Measurements from ENCODE around the gene NOP16. TPM values are rescaled to one million over a fixed set of nuclear protein-coding genes. Genes with fewer than 3 reads are reported as not detected.
"Not testable (repeated sequence)": the region's sequence is repeated elsewhere in the genome, so short reads cannot be mapped to it uniquely, and the experiment has no call there.

The NOP16 gene
- total RNA-seq, 2 experiments from 2014 or later = 54.3 to 65.4 TPM

DNA sequence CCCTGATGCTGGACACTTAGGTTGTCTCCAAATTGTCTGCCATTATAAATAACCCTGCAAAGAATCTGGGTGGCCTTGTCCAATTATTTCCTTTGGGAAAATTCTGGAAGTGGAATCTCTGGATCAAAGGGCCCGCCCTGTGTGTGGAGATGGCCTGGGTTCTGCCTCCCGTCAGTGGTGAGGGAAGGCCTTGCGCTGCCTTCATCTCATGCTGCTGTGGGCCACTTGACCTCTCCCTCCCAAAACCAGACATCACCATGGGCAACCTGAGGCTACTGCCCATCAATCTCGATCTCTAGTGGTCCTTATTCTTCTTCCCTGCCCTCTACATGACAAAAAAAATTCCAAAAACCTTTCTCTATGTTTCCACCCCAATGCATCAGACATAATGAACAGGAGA is 21.4 kb upstream of the NOP16 start:
- Mint-ChIP-seq H3K27ac (no peak overlapping the region), H3K4me3 (no peak overlapping the region), H3K4me1 (peaks cover 21% of the 10 kb centered on the region), H3K9me3 (ENCODE audit: low read depth) (no peaks in the 10 kb centered on the region), H3K36me3 (ENCODE audit: low read depth) (peaks cover 8% of the 10 kb centered on the region), H3K27me3 (no peaks in the 10 kb centered on the region)
- ChIA-PET POLR2A (no interaction called here), CTCF (interaction anchor here (0.8 kb wide), 1 partner anchor 90 kb away, joined by 4 read pairs; no protein-coding TSS in a partner anchor)
- intact Hi-C loops (cut with DNase I, micrococcal nuclease) = loop anchor here in 1 of 2 experiments (10.0 kb wide), 2 partner anchors 135 to 165 kb away; partner anchors contain the start of gene CDHR2
- ATAC-seq (no peak), DNase-seq (no peak)

GRCh38 chr5:176408590-176408989 is 20.2 kb upstream of the NOP16 start:
- CTCF ChIA-PET = interaction anchor here (0.9 kb wide), 1 partner anchor 677 kb away, joined by 4 read pairs; no protein-coding TSS in a partner anchor
- Mint-ChIP-seq H3K27me3 (no peaks in the 10 kb centered on the region), H3K27ac (no peak overlapping the region), H3K4me1 (peaks cover 9% of the 10 kb centered on the region), H3K9me3 (ENCODE audit: low read depth) (no peaks in the 10 kb centered on the region), H3K4me3 (no peak overlapping the region), H3K36me3 (ENCODE audit: low read depth) (peaks cover 8% of the 10 kb centered on the region)
- intact Hi-C loops (cut with DNase I, micrococcal nuclease) = no loop called here
- POLR2A ChIA-PET = no interaction called here
- DNase-seq (no peak), ATAC-seq (no peak)

GRCh38 chr5:176408252-176408573 is 19.8 kb upstream of the NOP16 start:
- H3K36me3 Mint-ChIP-seq (ENCODE audit: low read depth); intact Hi-C loops (cut with DNase I, micrococcal nuclease); H3K9me3 Mint-ChIP-seq (ENCODE audit: low read depth); H3K27me3 Mint-ChIP-seq; H3K4me1 Mint-ChIP-seq; DNase-seq; ATAC-seq; H3K27ac Mint-ChIP-seq; POLR2A ChIA-PET; H3K4me3 Mint-ChIP-seq: not testable (repeated sequence)
- CTCF ChIA-PET = interaction anchor here (0.9 to 1.3 kb wide), 2 partner anchors 8 to 678 kb away, joined by 4 to 6 read pairs; partner anchors contain the start of gene CLTB

DNA sequence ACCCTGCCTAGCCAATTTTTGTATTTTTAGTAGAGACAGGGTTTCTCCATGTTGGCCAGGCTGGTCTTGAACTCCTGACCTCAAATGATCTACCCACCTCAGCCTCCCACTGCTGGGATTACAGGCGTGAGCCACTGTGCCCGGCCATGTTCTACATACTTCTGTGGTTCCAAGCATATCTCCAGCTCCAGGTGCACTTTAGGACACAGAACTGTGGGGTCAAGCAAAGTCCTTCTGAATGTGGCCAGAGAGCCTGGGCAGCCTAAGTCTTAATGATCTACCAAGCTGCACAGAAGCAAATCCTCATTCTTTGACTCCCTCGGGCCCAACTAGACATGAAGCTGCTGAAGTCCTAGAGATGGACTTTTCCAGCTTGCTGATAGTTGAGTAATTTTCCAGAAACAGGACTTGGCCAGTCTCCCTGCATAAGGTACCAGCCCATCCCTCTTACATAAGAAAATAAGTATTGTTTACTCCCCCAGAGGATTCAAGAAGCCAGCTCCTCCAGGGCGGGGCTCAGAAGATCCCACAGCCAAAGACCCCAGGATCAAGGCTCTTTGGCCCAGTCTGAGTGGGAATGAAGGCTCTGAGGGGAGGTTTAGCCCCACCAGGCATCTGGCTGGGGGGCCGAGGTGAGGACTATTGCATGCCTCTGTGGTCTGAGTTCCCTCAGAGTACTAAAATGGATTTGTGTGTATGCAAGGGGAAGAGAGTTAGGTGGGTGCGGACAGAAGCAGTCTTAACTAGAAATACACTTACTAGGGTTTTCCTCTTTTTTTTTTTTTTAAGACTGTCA is 19.3 kb upstream of the NOP16 start:
- H3K9me3 Mint-ChIP-seq (ENCODE audit: low read depth) = no peaks in the 10 kb centered on the region
- ChIA-PET POLR2A (no interaction called here), CTCF (interaction anchor here (1.3 kb wide), 1 partner anchor 9 kb away, joined by 6 read pairs; the partner anchor contains the start of gene CLTB)
- DNase-seq (no peak), ATAC-seq (no peak)
- H3K27ac Mint-ChIP-seq = no peak overlapping the region
- H3K27me3 Mint-ChIP-seq = no peaks in the 10 kb centered on the region
- peaks cover 5% of the 10 kb centered on the region for H3K4me1 Mint-ChIP-seq
- H3K36me3 Mint-ChIP-seq (ENCODE audit: low read depth) = peaks cover 8% of the 10 kb centered on the region
- intact Hi-C loops (cut with DNase I, micrococcal nuclease) = no loop called here
- no peak overlapping the region for H3K4me3 Mint-ChIP-seq

DNA sequence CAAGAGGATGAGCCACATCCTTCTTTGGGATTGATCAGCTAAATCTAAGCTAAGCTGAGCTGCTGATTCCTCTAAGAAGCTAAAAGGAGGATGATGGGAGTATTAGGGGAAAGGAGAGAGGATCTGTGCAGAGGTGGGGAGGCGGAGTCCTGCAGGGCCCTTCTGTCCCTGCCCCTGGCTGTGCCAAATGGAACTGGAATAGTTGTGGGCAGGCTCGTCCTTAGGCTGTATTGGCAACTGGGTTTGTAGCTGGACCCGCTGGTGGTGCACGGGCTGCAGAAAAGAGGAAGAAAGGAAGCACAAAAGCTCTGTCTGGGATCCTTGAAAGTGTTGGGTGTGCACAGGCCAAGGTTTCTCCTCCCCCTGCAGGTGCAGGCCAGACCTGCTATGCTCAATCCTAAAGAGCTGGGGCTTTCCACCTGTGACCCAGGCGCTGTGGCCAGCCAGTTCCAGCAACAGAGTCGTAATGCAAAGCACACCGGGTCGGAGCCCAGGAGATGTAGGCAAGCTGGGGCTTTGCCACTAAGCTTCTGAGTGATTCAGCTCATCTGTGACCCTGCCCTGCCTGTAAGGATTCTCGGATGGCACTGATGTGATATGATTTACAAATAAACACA is 18.1 kb upstream of the NOP16 start:
- intact Hi-C loops (cut with DNase I, micrococcal nuclease) = no loop called here
- no peaks in the 10 kb centered on the region for H3K27me3 Mint-ChIP-seq
- POLR2A ChIA-PET = interaction anchor here (0.6 kb wide), 1 partner anchor 616 kb away, joined by 3 read pairs; the partner anchor contains the start of gene ZNF346
- H3K36me3 Mint-ChIP-seq (ENCODE audit: low read depth) = peaks cover 12% of the 10 kb centered on the region
- CTCF ChIA-PET = no interaction called here
- no peak for ATAC-seq
- no peak overlapping the region for H3K27ac Mint-ChIP-seq
- H3K9me3 Mint-ChIP-seq (ENCODE audit: low read depth) = no peaks in the 10 kb centered on the region
- H3K4me3 Mint-ChIP-seq = no peak overlapping the region
- peaks cover 2% of the 10 kb centered on the region for H3K4me1 Mint-ChIP-seq
- no peak for DNase-seq

DNA sequence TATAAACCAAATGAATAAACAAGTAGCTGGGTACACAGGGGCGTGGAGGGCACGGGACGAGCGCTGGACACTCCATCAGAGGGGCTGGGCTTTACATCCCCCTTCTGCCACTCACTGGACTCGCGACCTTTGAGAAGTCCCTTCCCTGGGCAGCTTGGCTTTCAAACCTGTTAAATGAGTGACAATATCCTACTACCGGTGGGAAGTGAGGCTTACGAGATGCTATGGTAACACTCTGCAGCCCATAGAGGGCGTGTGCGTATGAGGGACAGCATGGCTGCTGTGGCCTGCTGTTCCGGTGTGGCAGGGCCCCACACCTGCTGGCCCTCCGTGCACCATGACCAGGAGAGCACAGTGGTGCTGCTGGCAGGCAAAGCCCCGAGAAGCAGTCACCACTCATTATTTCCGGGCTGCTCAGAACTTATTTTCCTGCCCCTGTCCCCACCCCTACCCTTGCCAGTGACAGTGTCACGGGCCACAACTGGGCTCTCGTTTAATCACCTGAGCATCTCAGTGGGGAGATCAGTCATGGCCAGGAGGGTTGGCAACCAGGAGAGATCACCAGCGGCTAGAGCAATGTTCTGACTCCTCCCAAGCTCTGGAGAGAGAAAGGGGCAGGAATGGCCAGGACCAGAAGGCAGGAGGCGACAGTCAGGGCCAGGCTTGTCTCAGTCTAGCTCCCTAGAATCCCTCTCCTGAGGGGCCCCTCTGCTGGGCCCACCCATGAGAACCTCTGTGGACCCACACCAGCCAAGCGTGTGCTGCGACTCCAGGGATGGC is 17.4 kb upstream of the NOP16 start:
- Mint-ChIP-seq H3K27me3 (no peaks in the 10 kb centered on the region), H3K27ac (no peak overlapping the region), H3K4me1 (no peaks in the 10 kb centered on the region), H3K9me3 (ENCODE audit: low read depth) (no peaks in the 10 kb centered on the region), H3K4me3 (no peak overlapping the region), H3K36me3 (ENCODE audit: low read depth) (peaks cover 11% of the 10 kb centered on the region)
- intact Hi-C loops (cut with DNase I, micrococcal nuclease) = no loop called here
- ATAC-seq (no peak), DNase-seq (no peak)
- CTCF ChIA-PET = no interaction called here
- POLR2A ChIA-PET = interaction anchor here (0.6 kb wide), 2 partner anchors 286 to 617 kb away, joined by 3 read pairs; partner anchors contain the start of gene ZNF346

GRCh38 chr5:176401281-176402205 is 13.1 kb upstream of the NOP16 start:
- Mint-ChIP-seq H3K36me3 (ENCODE audit: low read depth) (peaks cover 11% of the 10 kb centered on the region), H3K9me3 (ENCODE audit: low read depth) (no peaks in the 10 kb centered on the region), H3K27ac (no peak overlapping the region), H3K4me3 (no peak overlapping the region), H3K27me3 (no peaks in the 10 kb centered on the region), H3K4me1 (no peaks in the 10 kb centered on the region)
- intact Hi-C loops (cut with DNase I, micrococcal nuclease) = no loop called here
- POLR2A ChIA-PET = no interaction called here
- CTCF ChIA-PET = no interaction called here
- no peak for DNase-seq
- ATAC-seq = no peak

GRCh38 chr5:176400382-176401156 is 12.2 kb upstream of the NOP16 start:
- Mint-ChIP-seq H3K4me1 (no peaks in the 10 kb centered on the region), H3K27ac (no peak overlapping the region), H3K9me3 (ENCODE audit: low read depth) (no peaks in the 10 kb centered on the region), H3K4me3 (no peak overlapping the region), H3K27me3 (no peaks in the 10 kb centered on the region), H3K36me3 (ENCODE audit: low read depth) (peaks cover 9% of the 10 kb centered on the region)
- CTCF ChIA-PET = interaction anchor here (0.6 kb wide), 1 partner anchor 1306 kb away, joined by 3 read pairs; no protein-coding TSS in a partner anchor
- ATAC-seq = no peak
- intact Hi-C loops (cut with DNase I, micrococcal nuclease) = no loop called here
- DNase-seq = no peak
- POLR2A ChIA-PET = no interaction called here

DNA sequence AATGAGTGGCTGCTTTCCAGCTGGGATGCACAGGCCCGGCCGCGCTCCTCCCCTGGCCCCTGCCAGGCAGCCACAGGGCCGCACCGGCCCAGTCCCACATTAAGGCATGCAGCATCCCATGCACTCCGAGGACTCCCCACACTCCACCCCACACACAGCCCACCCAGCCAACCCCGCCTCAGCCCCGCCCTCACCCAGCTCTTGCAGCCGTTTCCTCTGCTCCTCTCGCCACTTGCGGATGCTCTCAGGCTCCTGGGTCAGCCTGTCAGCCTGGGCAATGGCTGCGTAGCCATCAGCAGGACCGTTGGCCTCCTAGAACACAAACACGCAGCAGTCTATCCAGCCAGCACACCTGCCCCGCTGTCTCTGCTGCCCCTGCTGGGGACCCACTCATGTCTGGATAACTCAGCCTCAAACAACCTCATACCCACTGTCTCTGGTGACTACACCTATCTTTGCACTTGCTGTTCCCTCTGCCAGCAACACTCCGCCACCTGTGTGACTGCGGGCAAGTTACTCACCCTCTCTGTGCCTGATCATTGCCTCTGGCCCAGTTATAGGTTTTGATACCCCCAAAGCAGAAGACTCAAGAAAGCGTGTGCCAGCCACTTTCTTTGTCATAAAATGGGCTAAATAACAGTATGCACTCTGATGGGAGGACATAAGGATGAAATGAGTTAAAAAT is 9.5 kb upstream of the NOP16 start:
- Mint-ChIP-seq H3K27ac (no peak overlapping the region), H3K36me3 (ENCODE audit: low read depth) (peaks cover 10% of the 10 kb centered on the region), H3K4me1 (no peaks in the 10 kb centered on the region), H3K9me3 (ENCODE audit: low read depth) (no peaks in the 10 kb centered on the region), H3K27me3 (no peaks in the 10 kb centered on the region), H3K4me3 (no peak overlapping the region)
- intact Hi-C loops (cut with DNase I, micrococcal nuclease) = no loop called here
- POLR2A ChIA-PET = no interaction called here
- CTCF ChIA-PET = no interaction called here
- DNase-seq (no peak), ATAC-seq (no peak)

GRCh38 chr5:176396330-176396729 is 7.9 kb upstream of the NOP16 start:
- ChIA-PET POLR2A (no interaction called here), CTCF (no interaction called here)
- H3K27me3 Mint-ChIP-seq = no peaks in the 10 kb centered on the region
- intact Hi-C loops (cut with DNase I, micrococcal nuclease) = no loop called here
- H3K27ac Mint-ChIP-seq = no peak overlapping the region
- ATAC-seq = no peak
- H3K9me3 Mint-ChIP-seq (ENCODE audit: low read depth) = no peaks in the 10 kb centered on the region
- no peak overlapping the region for H3K4me3 Mint-ChIP-seq
- DNase-seq = no peak
- no peaks in the 10 kb centered on the region for H3K4me1 Mint-ChIP-seq
- peaks cover 7% of the 10 kb centered on the region for H3K36me3 Mint-ChIP-seq (ENCODE audit: low read depth)
